HG03469 (cell line): ENCODE results near the gene HCRTR1.

Experiments
- ATAC-seq: cut with Tn5 transposase; IDR thresholded peaks from one replicate; pipeline ENCODE4 v1.9.1; 2021; ENCODE audit warnings: mild to moderate bottlenecking, moderate library complexity, moderate number of reproducible peaks; ENCODE audit not compliant: unreplicated experiment

Gene HCRTR1

DNA sequence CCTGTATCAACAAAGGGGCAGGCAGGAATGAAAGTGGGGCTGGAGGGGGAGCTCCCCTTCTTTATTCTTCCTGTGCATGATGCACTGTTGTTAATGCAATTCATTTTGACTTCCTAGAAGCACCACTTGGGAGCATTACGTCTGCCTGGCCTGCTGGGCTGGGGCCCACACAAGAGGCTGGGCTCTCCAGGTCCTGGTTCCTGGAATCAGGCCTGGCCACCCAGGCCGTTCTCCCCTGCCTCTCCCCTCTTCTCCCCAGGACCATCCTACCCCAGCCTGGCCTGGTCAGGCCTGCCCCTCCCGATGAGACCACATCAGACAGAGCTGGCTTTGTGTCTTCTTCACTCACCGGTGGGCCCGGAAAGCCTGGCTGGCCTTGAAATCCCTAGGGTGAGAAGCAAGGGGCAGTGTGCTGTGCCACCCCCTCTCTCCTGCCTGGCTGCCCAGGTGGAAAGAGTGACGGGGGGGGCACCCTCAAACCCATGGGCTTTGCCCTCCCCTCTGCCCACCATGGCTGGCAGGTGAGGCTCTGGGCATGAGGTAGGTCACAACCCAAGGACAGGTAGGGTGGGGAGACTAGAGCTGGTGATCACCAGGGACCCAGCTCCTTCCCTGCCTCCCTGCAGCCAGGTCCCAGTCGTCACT is 47.9 kb downstream of the HCRTR1 start:
- ATAC-seq, result no peak

DNA sequence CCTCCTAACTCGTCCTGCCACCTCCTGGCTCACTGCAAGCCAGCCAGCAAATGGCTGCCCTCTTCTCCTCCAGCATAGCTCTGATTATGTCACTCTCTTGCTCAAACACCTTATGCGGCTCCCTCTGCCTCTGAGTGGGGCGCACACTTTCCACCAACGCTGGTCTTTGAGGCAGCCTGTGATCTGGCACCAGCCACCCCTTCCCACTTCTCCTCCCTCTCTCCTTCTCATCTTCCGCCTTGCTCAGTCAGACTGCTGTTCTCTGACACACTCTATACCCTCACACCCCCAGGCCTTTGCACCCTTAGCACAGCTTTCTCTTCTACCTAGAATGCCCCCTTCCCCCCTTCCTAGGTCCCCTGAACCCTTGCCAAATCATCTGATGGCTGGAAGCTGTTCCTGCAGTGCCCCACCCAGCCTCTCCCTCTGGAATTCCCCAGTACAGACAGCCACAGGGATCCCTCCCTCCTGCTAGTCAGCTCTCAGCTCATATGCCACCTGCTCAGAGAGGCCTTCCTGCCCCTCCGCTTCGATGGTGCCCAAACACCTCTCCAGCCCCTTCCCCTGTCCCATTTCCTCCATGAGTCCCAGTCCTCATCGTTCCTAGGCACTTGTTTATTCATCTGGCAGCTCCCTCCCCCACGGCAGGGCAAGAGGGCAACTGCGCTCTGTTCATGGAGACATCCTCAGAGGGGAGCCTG is 48.9 kb downstream of the HCRTR1 start:
- ATAC-seq, result no peak

DNA sequence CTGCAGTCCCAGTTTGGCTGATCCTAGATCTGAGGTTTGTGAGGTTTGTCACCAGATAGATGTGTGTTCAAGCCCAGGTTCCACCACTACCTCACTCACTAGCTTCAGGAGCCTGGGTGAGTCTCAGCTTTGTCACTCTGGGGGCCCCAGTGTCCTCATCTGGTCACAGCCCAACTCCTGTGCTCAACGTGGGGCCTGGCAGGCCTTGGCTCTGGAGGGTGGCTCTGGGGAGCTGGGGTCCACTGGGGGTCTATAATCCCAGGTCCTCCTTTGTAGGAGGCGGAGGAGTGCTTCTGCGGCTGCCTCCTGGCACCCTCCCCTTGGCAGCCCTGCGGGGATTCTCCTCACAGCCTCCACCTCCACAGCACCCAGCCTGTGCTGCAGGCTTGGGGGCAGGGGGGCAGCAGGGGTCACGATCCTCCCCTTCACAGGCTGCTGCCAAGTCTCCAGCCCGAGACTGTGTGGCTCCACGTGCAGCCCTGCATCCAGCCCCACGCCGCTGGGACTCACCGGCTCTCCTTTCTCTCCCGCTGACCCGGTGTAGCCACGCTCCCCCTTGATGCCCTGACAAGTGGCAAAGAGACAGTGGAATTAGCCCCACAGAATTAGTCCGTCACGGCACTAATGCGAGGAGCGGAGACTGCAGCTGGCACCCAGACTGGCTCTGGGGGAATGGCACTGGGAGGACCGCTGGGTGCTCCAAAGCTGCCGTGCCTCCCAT is 49.7 kb downstream of the HCRTR1 start:
- no peak for ATAC-seq

DNA sequence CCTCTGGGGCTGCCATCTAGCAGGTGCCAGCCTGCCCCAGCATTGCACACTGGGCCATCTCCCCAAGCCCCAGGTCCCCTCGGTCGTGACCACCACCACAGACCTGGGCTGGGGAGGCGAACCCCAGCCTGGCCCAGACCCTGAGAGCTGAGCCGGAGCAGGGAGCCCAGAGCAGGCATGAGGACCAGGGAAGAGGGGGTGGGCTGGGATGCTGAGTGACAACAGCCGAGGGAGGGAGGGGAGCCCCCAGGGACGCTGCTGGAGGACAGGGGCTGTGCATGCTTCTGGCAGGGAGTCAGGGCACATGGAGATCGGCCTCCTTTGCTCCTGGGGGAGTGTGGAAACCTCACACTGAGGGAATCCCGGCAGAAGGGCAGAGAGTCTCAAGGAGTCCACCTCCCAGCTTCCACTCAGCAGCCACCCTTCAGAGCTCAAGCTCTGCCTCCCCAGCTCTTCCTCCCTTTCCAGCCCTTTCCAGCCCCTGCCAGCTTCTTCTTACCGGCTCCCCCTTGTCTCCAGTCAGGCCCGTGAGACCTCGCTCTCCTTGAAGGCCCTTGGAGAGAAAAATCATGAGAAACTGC is 50.9 kb downstream of the HCRTR1 start:
- no peak for ATAC-seq

DNA sequence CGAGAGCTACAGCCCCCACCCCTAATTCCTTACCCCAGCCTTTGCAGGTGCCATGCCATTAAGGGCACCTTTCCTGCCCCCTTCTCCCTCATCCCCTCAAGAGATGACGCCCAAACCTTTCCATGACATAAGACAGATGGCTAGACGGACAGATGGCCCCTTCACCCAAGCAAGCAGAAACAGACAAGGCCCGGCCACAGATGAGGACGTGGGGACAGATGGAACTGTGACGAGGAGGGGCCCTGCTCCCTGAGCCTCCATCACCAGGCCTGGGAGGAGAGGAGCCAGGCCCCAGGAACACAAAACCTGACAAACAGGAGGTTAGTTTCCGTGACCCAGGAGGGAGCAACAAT is 51.9 kb downstream of the HCRTR1 start:
- ATAC-seq, result no peak

DNA sequence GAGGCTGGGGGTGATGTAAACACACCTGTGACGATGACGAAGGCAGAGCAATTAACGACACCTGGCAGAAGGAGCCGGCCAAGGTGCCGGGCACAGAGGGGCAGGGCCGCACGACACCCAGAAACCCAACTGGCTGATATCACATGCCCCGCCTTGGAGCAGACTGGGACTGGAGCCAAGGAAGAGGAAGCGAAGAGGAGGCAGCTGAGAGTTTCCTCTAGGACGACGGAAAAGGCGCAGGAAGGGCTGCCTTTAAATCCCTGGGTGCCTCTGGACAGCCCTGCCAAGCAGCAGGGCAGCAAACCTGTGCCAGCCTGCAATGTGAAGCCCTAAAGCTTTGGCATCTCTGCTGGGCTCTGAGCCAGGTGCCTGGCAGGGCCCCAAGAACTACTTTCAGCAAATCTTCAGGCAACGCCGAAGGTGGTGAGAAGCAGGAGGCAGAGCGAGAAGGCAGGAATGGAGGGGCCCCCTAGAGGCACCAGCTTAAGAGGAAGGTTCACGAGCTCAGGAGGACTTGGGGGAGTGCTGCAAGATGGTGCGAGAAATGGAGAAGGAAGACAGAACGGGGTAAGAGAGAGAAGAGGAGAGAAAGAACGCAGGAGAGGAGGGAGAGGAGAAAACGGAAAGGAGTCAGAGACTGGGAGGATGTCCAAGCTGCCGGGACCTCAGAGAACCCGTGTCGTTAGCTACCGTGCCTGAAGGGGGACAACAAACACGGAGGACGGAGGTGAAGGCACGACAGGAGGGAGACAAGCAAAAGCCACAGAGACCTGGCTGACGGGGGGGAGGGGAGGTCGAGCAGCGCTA is 52.5 kb downstream of the HCRTR1 start:
- ATAC-seq, result no peak

DNA sequence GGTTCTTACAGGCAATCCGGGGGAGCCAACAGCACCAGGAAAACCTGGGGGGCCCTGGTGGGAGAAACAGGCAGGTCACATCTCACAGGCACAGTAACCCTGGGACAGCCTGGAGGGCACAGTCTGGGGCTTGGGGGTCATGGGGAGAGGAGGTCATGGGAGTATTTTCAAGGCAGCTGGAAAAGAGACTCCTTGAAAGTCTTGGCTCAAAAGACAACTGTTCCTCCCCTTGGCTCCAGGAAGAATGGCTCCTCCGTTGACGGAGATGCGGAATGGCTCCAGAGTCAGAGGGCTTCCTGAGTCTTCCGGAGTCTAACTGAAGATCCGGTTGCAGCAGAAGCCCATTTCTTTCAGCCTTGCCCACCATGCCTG is 53.1 kb downstream of the HCRTR1 start:
- ATAC-seq, result no peak

DNA sequence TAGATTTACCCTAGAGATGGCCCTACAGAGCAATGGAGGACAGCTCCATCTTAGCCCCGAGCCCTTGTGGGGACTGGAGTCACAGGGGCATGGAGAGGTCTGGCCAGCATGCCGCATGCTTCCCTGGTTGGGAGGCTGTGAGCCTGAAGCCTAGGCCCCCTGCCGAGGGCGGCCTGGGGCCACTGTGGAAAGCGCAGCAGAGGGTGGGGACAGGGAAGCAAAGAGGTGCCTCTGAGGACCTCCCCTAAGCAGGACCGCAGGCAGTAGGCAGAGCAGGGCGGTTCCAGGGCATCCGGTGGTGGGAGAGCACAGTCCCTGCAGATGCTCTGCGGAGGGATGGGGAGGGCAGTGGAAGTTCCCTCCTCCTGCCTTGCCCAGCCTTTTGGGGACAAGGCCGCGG is 53.7 kb downstream of the HCRTR1 start:
- no peak for ATAC-seq

DNA sequence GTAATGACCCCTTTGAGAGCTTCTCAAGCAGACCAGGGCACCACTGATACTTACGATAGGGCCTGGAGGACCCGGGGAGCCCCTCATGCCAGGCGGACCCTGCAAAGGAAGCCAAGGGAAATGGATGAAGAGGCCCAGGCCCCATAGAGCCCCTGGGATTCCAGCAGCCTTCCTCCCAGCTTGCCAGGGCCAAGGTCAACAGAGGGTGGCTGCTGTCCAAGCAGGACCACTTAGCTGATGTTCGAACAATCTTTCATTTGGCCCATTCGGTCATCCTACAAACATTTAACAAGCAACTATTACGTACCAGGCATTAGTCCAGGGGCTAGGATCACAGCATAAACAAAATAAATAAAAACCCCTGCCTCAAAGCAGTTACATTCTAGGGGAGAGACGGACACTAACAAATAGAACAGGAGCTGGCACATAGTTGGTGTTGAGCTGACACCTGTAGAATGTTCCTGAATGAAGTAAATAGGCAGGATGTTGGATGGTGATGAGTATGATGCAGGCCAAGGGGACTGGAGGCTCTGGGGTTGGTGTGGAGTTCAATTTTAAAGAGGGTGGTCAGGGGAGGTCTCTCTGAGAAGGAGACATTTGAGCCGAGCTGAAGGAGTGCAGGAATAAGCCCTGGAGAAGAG is 54.2 kb downstream of the HCRTR1 start:
- ATAC-seq, result no peak

DNA sequence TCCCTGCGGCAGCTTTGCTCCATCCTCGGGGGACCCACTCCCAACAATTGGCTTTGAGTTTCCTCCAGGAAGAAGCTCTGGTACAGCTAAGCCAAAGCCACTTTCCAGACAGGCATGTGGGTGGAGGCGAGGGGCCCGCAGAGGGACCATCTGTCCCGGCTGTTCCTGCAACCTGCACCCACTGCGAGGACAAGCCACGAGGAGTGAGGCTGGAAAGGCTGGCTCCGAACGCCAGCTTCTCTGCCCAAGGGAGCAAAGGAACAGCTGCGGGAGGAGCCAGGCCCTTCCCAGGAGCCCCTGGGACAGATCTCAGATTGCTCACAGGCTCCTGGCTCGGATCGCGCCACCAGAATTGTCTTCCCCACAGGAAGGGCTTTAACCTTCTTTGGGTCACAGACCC is 55.5 kb downstream of the HCRTR1 start:
- ATAC-seq, result no peak

DNA sequence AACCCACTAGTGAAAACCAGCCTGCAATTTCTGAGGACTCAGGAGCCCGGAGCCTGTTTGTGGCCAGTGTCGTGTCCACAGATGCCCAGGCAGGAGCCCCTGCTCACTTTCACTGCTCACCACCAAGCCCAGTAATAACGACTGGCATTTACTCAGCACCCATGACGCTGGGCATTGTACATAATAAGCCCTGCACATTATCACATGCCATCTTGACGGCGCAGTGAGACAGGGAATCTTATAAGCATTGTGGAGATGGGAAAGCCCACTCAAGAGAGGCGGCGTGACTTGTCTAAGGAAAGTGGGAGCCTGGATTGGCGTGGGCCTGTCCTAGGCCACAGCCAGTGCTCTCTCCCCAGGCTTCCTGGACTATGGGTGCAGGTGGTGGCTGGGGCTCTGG is 55.9 kb downstream of the HCRTR1 start:
- no peak for ATAC-seq

DNA sequence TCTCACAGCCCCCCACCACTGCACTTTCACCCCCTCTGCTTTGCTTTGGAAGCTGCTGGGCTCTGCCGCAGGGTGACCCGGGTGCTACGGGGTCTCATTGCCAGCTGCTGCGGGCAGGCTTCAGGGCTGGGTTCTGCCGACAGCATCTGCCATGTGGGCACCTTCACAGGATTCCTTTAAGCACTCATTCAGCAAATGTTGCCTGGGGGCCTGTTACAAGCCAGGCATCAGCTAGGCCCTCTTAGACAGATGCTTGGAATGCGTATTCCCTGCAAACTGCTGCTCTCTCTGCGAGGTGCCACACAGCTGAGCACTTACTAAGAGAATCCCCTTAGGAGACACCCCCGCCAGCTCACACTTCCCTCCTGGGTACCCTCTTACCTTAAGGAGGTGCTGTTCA is 57.1 kb downstream of the HCRTR1 start:
- no peak for ATAC-seq

DNA sequence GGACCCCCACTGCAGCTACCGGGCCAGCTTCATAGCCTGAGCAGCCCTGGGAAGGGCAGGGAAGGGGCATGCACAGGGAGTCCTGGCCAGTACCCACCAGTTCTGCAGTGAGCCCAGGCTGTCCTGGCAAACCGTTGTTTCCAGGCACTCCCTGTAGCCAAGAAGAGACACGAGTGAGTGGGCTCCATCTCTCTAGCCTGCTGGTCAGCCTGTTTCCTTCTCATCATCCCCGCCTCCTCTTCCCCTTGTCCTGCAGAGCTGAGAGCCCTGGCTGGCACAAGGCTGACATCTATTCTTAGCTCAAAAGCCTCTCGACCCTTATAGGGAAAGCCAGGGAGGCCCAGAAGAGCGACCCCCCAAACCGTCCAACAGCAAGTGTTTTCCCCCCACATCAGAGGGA is 57.7 kb downstream of the HCRTR1 start:
- ATAC-seq, result no peak

DNA sequence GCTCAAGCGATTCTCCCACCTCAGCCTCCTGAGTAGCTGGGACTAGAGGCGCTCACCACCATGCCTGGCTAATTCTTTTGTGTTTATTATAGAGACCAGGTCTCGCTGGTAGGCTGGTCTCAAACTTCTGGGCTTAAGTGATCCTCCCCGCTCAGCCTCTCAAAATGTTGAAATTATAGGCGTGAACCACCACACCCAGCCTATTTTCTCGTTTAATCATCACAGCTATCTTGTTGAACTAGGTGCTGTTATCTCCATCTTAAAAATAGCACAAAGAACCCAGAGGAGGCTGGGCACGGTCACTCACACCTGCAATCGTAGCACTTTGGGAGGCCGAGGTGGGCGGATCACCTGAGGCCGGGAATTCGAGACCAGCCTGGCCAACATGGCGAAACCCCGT is 58.3 kb downstream of the HCRTR1 start:
- ATAC-seq, result no peak
